Measurements from ENCODE around the gene KLLN. TPM values are rescaled to one million over a fixed set of nuclear protein-coding genes. Genes with fewer than 3 reads are reported as not detected.

Gene KLLN
- total and polyA plus RNA-seq, 9 of the 15 experiments (the other 6 are each of a cell fraction or from before 2014, with no cell fraction given): 0.07 to 0.40 (median 0.25) TPM

- no peak for TF ChIP-seq CHD7 (IDR thresholded peaks at IDR 0.05; ENCODE audit: low read depth, low read length)
- no peak for TF ChIP-seq PYGO2 (tag; IDR thresholded peaks at IDR 0.05)
- no peak for TF ChIP-seq SAP30 (IDR thresholded peaks at IDR 0.05; ENCODE audit: borderline replicate concordance, insufficient read depth, low read depth, low read length, poor library complexity, severe bottlenecking)
- TF ChIP-seq KLF16 (IDR thresholded peaks at IDR 0.05): no peak
- TF ChIP-seq MAFG (tag; conservative IDR thresholded peaks at IDR 0.05): no peak
- TF ChIP-seq, protein P1, sequence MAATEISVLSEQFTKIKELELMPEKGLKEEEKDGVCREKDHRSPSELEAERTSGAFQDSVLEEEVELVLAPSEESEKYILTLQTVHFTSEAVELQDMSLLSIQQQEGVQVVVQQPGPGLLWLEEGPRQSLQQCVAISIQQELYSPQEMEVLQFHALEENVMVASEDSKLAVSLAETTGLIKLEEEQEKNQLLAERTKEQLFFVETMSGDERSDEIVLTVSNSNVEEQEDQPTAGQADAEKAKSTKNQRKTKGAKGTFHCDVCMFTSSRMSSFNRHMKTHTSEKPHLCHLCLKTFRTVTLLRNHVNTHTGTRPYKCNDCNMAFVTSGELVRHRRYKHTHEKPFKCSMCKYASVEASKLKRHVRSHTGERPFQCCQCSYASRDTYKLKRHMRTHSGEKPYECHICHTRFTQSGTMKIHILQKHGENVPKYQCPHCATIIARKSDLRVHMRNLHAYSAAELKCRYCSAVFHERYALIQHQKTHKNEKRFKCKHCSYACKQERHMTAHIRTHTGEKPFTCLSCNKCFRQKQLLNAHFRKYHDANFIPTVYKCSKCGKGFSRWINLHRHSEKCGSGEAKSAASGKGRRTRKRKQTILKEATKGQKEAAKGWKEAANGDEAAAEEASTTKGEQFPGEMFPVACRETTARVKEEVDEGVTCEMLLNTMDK (IDR thresholded peaks at IDR 0.05; ENCODE audit: borderline replicate concordance, insufficient read depth, low read depth, low read length, poor library complexity, severe bottlenecking): no peak
- no peak for TF ChIP-seq ARID3B (CRISPR knock-in tag; IDR thresholded peaks at IDR 0.05; ENCODE audit: borderline replicate concordance)
- no peak for TF ChIP-seq ZNF12 (CRISPR knock-in tag; IDR thresholded peaks at IDR 0.05)
- TF ChIP-seq ZNF146 (CRISPR knock-in tag; IDR thresholded peaks at IDR 0.05; ENCODE audit: unreplicated experiment): no peak
- TF ChIP-seq RAD21 (CRISPR knock-in tag; conservative IDR thresholded peaks at IDR 0.05 in 1 of 2, IDR thresholded peaks at IDR 0.05 in 1 of 2): peak; percentile 69 to 79
- TF ChIP-seq TARDBP (IDR thresholded peaks at IDR 0.05): no peak
Observed at GRCh38 chr10:87850742-87851205, 12.6 kb downstream of the KLLN start (continued).
